ENCODE data around the gene GHRHR. TPM values are rescaled to one million over a fixed set of nuclear protein-coding genes. Genes with fewer than 3 reads are reported as not detected.

Gene GHRHR
- polyA plus RNA-seq, 6 donors from 2014 or later: not detected

DNA sequence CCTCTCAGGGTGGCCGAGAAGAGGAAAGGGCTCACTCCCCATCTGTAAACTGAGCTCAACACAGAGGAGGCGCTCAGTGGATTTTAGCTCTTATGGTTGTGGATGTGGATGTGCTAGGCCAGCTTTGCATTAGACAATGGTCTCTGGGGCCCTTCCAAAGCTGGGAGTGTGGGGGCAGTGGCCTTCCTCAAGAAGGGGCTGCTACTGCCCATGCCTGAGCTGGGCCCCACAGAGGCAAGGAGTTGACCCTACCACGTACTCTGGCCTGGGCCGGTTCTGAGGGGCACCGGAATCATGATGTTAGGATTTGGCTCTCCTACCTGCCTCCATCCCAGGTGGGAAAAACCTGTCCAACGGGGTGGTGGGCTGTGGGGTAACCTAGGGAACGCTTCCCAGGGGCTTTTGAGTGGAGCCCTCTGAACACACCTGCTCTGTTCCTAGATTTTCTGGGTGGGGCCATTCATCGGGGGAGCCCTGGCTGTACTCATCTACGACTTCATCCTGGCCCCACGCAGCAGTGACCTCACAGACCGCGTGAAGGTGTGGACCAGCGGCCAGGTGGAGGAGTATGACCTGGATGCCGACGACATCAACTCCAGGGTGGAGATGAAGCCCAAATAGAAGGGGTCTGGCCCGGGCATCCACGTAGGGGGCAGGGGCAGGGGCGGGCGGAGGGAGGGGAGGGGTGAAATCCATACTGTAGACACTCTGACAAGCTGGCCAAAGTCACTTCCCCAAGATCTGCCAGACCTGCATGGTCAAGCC lies 40.6 kb upstream of the GHRHR start:
- Mint-ChIP-seq H3K4me1 (no peaks in the 10 kb centered on the region), H3K27ac (no peak overlapping the region), H3K9me3 (peaks cover 0 to 16% (median 5%) of the 10 kb centered on the region in 7 donors), H3K27me3 (no peaks in the 10 kb centered on the region), H3K4me3 (no peak overlapping the region), H3K36me3 (no peaks in the 10 kb centered on the region)
- DNase-seq: no peak
- ATAC-seq (ENCODE audit: low read depth in 2 of 2): no peak

DNA sequence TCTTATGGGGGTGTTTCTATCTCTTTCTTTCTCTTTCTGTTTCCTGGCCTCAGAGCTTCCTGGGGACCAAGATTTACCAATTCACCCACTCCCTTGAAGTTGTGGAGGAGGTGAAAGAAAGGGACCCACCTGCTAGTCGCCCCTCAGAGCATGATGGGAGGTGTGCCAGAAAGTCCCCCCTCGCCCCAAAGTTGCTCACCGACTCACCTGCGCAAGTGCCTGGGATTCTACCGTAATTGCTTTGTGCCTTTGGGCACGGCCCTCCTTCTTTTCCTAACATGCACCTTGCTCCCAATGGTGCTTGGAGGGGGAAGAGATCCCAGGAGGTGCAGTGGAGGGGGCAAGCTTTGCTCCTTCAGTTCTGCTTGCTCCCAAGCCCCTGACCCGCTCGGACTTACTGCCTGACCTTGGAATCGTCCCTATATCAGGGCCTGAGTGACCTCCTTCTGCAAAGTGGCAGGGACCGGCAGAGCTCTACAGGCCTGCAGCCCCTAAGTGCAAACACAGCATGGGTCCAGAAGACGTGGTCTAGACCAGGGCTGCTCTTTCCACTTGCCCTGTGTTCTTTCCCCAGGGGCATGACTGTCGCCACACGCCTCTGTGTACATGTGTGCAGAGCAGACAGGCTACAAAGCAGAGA lies 39.9 kb upstream of the GHRHR start:
- H3K36me3 Mint-ChIP-seq: no peaks in the 10 kb centered on the region
- no peaks in the 10 kb centered on the region for H3K4me1 Mint-ChIP-seq
- no peak overlapping the region for H3K4me3 Mint-ChIP-seq
- DNase-seq (no peak), ATAC-seq (ENCODE audit: low read depth in 2 of 2) (no peak)
- peaks cover 0 to 5% (median 0%) of the 10 kb centered on the region in 3 donors for H3K27me3 Mint-ChIP-seq
- H3K27ac Mint-ChIP-seq: no peak overlapping the region
- H3K9me3 Mint-ChIP-seq: peaks cover 0 to 16% (median 5%) of the 10 kb centered on the region in 7 donors

DNA sequence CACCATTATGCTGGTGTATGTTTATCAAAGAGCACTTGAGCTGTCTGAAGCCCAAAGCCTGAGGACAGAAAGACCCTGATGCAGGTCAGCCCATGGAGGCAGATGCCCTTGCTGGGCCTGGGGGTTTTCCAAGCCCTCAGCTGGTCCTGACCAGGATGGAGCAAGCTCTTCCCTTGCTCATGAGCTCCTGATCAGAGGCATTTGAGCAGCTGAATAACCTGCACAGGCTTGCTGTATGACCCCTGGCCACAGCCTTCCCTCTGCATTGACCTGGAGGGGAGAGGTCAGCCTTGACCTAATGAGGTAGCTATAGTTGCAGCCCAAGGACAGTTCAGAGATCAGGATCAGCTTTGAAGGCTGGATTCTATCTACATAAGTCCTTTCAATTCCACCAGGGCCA lies 39.1 kb upstream of the GHRHR start:
- Mint-ChIP-seq H3K4me1 (no peaks in the 10 kb centered on the region), H3K4me3 (no peak overlapping the region), H3K27me3 (peaks cover 0 to 5% (median 0%) of the 10 kb centered on the region in 3 donors), H3K36me3 (no peaks in the 10 kb centered on the region), H3K9me3 (peaks cover 0 to 16% (median 5%) of the 10 kb centered on the region in 7 donors), H3K27ac (no peak overlapping the region)
- DNase-seq (no peak), ATAC-seq (ENCODE audit: low read depth in 2 of 2) (no peak)

DNA sequence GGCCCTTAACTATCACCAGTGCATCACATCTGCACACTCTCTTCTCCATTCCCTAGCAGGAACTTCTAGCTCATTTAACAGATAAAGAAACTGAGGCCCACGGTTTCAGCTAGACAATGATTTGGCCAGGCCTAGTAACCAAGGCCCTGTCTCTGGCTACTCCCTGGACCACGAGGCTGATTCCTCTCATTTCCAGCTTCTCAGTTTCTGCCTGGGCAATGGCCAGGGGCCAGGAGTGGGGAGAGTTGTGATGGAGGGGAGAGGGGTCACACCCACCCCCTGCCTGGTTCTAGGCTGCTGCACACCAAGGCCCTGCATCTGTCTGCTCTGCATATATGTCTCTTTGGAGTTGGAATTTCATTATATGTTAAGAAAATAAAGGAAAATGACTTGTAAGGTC lies 38.6 kb upstream of the GHRHR start:
- Mint-ChIP-seq H3K9me3 (peaks cover 0 to 16% (median 5%) of the 10 kb centered on the region in 7 donors), H3K4me3 (no peak overlapping the region), H3K36me3 (no peaks in the 10 kb centered on the region), H3K4me1 (no peaks in the 10 kb centered on the region), H3K27me3 (peaks cover 0 to 5% (median 0%) of the 10 kb centered on the region in 3 donors), H3K27ac (no peak overlapping the region)
- DNase-seq (no peak), ATAC-seq (ENCODE audit: low read depth in 2 of 2) (no peak)

DNA sequence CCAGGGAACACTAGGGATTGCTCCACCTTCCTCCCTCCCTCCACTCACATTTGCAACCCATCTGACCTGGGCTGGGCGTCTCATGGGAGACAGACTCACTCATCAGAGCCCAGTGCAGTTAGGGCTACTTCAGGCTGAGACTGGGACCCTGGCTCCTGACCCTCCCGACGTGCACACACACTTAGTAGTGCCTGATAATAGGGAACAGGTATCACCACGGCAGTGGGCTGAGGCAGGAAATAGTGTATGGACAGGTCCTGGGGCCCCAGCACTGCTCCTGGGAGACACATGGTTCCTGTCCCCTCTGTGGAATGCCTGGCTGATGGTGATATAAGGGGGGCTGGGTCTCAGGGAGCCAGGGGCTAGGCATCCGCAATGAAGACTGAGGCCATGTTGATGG lies 37.8 kb upstream of the GHRHR start:
- Mint-ChIP-seq H3K9me3 (peaks cover 0 to 16% (median 5%) of the 10 kb centered on the region in 7 donors), H3K27ac (no peak overlapping the region), H3K4me1 (no peaks in the 10 kb centered on the region), H3K27me3 (peaks cover 0 to 5% (median 0%) of the 10 kb centered on the region in 3 donors), H3K4me3 (no peak overlapping the region), H3K36me3 (no peaks in the 10 kb centered on the region)
- DNase-seq (no peak), ATAC-seq (ENCODE audit: low read depth in 2 of 2) (no peak)

DNA sequence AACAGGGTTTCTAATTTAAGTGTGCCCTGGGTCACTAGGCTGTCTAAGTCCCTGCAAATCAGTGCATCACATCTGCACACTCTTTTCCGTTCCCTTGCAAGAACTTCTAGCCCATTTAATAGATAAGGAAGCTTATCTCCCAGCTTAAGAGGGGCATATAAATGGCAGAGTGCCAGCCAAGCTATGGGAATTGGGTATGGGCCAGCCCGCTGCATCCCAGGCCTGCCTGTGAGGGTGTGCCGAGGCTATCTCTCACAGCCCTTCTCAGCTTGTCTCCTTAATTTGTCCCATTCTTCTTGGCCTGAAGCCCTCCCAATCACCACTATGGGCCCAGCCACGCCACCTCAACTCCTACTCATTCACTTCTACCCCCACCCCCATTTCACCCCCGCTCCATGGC lies 37.4 kb upstream of the GHRHR start:
- H3K4me3 Mint-ChIP-seq: no peak overlapping the region
- no peaks in the 10 kb centered on the region for H3K4me1 Mint-ChIP-seq
- DNase-seq (no peak), ATAC-seq (ENCODE audit: low read depth in 2 of 2) (no peak)
- peaks cover 0 to 16% (median 5%) of the 10 kb centered on the region in 7 donors for H3K9me3 Mint-ChIP-seq
- no peaks in the 10 kb centered on the region for H3K36me3 Mint-ChIP-seq
- no peak overlapping the region for H3K27ac Mint-ChIP-seq
- H3K27me3 Mint-ChIP-seq: peaks cover 0 to 5% (median 0%) of the 10 kb centered on the region in 3 donors

DNA sequence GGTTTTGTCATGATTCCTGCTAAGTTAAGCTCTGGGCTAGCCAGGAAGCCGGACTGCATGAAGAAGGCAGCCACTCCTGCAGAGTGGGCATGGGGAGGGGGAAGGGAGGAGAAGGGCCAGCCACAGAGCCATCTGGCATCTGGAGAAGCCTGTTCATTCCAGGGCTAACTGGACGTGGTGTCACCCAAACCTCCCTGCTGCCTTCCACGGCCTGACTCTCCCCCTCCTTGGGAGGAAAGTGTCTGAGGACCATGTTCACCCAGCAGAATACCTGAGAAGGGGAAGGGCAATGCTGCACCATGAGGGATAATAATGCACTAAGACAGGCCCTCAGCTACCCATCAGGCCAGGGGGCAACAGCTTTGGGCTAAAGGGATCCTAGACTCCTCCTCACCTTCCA lies 36.7 kb upstream of the GHRHR start:
- H3K4me3 Mint-ChIP-seq: no peak overlapping the region
- peaks cover 0 to 5% (median 0%) of the 10 kb centered on the region in 3 donors for H3K27me3 Mint-ChIP-seq
- DNase-seq: no peak
- no peaks in the 10 kb centered on the region for H3K4me1 Mint-ChIP-seq
- no peaks in the 10 kb centered on the region for H3K36me3 Mint-ChIP-seq
- H3K27ac Mint-ChIP-seq: no peak overlapping the region
- H3K9me3 Mint-ChIP-seq: peaks cover 0 to 16% (median 5%) of the 10 kb centered on the region in 7 donors
- ATAC-seq (ENCODE audit: low read depth in 2 of 2): no peak

- DNase-seq (no peak), ATAC-seq (ENCODE audit: low read depth in 2 of 2) (no peak)
- no peak overlapping the region for H3K4me3 Mint-ChIP-seq
- peaks cover 0 to 5% (median 0%) of the 10 kb centered on the region in 3 donors for H3K27me3 Mint-ChIP-seq
- no peak overlapping the region for H3K27ac Mint-ChIP-seq
- H3K4me1 Mint-ChIP-seq: no peaks in the 10 kb centered on the region
- H3K9me3 Mint-ChIP-seq: peaks cover 0 to 16% (median 5%) of the 10 kb centered on the region in 7 donors
- H3K36me3 Mint-ChIP-seq: no peaks in the 10 kb centered on the region
These were observed 36.2 kb upstream of the GHRHR start for GRCh38 chr7:30927559-30927958.

GRCh38 chr7:30928254-30928872 lies 35.4 kb upstream of the GHRHR start:
- no peaks in the 10 kb centered on the region for H3K36me3 Mint-ChIP-seq
- H3K4me1 Mint-ChIP-seq: no peaks in the 10 kb centered on the region
- no peak overlapping the region for H3K27ac Mint-ChIP-seq
- ATAC-seq (ENCODE audit: low read depth in 2 of 2) (no peak), DNase-seq (no peak)
- peaks cover 0 to 5% (median 0%) of the 10 kb centered on the region in 3 donors for H3K27me3 Mint-ChIP-seq
- no peak overlapping the region for H3K4me3 Mint-ChIP-seq
- peaks cover 0 to 16% (median 5%) of the 10 kb centered on the region in 7 donors for H3K9me3 Mint-ChIP-seq

- DNase-seq: no peak
- no peak overlapping the region for H3K27ac Mint-ChIP-seq
These were observed 34.1 kb upstream of the GHRHR start for GRCh38 chr7:30929686-30930085.

DNA sequence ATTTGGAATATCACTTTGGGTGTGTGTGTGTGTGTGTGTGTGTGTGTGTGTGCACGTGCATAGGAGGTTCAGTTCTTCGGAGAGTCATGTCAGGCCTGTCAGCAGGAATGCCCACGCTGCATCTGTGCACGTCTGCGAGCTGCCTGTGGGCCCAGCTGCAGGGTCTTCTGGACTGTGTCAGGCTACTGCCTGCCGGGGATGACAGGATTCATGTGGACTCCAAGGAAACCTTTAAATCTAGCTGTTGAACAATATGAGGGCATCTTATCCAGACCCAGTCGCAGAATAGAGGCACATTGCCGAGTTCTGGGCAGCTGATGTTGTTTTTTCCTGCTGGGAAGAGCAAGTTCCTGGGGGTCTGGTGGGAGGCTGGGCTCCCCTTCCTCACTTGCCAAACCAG lies 33.1 kb upstream of the GHRHR start:
- peaks cover 0 to 11% (median 0%) of the 10 kb centered on the region in 3 donors for H3K27me3 Mint-ChIP-seq
- no peak for DNase-seq
- H3K27ac Mint-ChIP-seq: no peak overlapping the region
- H3K36me3 Mint-ChIP-seq: no peaks in the 10 kb centered on the region
- no peak overlapping the region for H3K4me3 Mint-ChIP-seq
- H3K9me3 Mint-ChIP-seq: peaks cover 0 to 16% (median 5%) of the 10 kb centered on the region in 7 donors
- no peaks in the 10 kb centered on the region for H3K4me1 Mint-ChIP-seq
- ATAC-seq (ENCODE audit: low read depth in 2 of 2): no peak

More at GRCh38 chr7:30929686-30930085, 34.1 kb upstream of the GHRHR start:
- H3K27me3 Mint-ChIP-seq: peaks cover 0 to 5% (median 0%) of the 10 kb centered on the region in 3 donors
- peaks cover 0 to 16% (median 5%) of the 10 kb centered on the region in 7 donors for H3K9me3 Mint-ChIP-seq
- ATAC-seq (ENCODE audit: low read depth in 2 of 2): no peak
- no peaks in the 10 kb centered on the region for H3K4me1 Mint-ChIP-seq
- H3K36me3 Mint-ChIP-seq: no peaks in the 10 kb centered on the region
- H3K4me3 Mint-ChIP-seq: no peak overlapping the region

- no peaks in the 10 kb centered on the region for H3K36me3 Mint-ChIP-seq
- no peak overlapping the region for H3K27ac Mint-ChIP-seq
- peaks cover 0 to 13% (median 2%) of the 10 kb centered on the region in 3 donors for H3K27me3 Mint-ChIP-seq
- DNase-seq (no peak), ATAC-seq (ENCODE audit: low read depth in 2 of 2) (no peak)
- no peaks in the 10 kb centered on the region for H3K4me1 Mint-ChIP-seq
- H3K9me3 Mint-ChIP-seq: peaks cover 0 to 16% (median 5%) of the 10 kb centered on the region in 7 donors
- no peak overlapping the region for H3K4me3 Mint-ChIP-seq
These were observed 32.4 kb upstream of the GHRHR start for GRCh38 chr7:30931161-30931928.

DNA sequence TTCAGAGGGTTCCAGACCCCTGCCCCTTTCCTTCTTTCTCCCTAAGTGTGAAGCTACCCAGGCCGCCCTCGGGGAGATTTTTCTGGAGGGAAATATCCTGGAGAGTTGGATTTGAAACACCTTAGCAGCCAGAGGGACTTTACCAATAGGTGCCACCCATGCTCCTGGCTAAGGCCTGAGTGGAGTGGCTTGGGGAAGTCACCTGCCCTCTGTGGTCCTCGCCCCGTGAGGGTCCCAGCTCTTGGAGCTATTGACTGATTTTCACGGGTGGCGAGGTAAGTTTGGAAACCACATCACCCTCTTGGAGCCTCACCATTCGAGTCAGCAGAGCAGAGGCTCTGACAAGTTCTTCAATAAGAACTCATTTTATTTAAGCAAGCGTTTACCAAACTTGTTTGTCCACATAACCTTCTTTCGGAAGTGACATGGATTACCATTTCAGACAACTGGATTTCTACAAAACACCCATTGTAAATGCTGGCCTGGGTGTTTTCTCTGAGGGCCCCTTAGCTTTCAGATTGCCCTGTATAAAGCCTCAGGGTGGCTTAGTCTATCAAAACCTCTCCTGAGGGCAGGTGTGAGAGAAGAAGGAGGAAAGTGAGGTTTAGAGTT lies 31.7 kb upstream of the GHRHR start:
- no peak overlapping the region for H3K4me3 Mint-ChIP-seq
- H3K9me3 Mint-ChIP-seq: peaks cover 0 to 11% (median under 1%) of the 10 kb centered on the region in 7 donors
- ATAC-seq (ENCODE audit: low read depth in 2 of 2) (no peak), DNase-seq (no peak)
- no peaks in the 10 kb centered on the region for H3K36me3 Mint-ChIP-seq
- H3K4me1 Mint-ChIP-seq: no peaks in the 10 kb centered on the region
- peaks cover 0 to 20% (median 6%) of the 10 kb centered on the region in 3 donors for H3K27me3 Mint-ChIP-seq
- no peak overlapping the region for H3K27ac Mint-ChIP-seq
